K562 (cell line): ENCODE measurements around the gene IL4I1. TPM values are rescaled to one million over a fixed set of nuclear protein-coding genes. Genes with fewer than 3 reads are reported as not detected.

Source experiments
- BCOR ChIP-seq: fragments of 450-650 bp; IDR thresholded peaks from 2 replicates; pipeline ENCODE4 v1.6.1; 2016
- CBFA2T2 ChIP-seq: fragments of 450-650 bp; conservative IDR thresholded peaks from 2 replicates; pipeline ENCODE4 v1.6.1; 2017; ENCODE audit warnings: mild to moderate bottlenecking
- CBX3 ChIP-seq, 2 experiments: IDR thresholded peaks; 1 replicate in 1 of 2; 2 replicates in 1 of 2; pipeline ENCODE4 v1.6.1; 2012; ENCODE audit warnings: inconsistent platforms in 2 of 2, low read length in 2 of 2, borderline replicate concordance in 1 of 2, control low read depth in 1 of 2
- ETS2 ChIP-seq: IDR thresholded peaks from 2 replicates; pipeline ENCODE4 v1.6.1; 2016; ENCODE audit warnings: borderline replicate concordance, missing genetic modification characterization, mild to moderate bottlenecking, moderate library complexity, missing compliant biosample characterization; ENCODE audit not compliant: poor library complexity, severe bottlenecking
- KDM4B ChIP-seq, 2 experiments: fragments of 450-650 bp in 1 of 2; sonication (generic) in 1 of 2; IDR thresholded peaks; 2 replicates each; pipeline ENCODE4 v1.6.1; 2016 to 2017; ENCODE audit warnings: borderline replicate concordance in 2 of 2, antibody characterized with exemption in 1 of 2, low read depth in 1 of 2, mild to moderate bottlenecking in 1 of 2
- KHSRP ChIP-seq: fragments of 450-650 bp; IDR thresholded peaks from 2 replicates; pipeline ENCODE4 v1.6.1; 2017
- LEF1 ChIP-seq: fragments of 450-650 bp; IDR thresholded peaks from 2 replicates; pipeline ENCODE4 v1.6.1; 2016; ENCODE audit warnings: mild to moderate bottlenecking
- MAZ ChIP-seq, 2 experiments: fragments of 450-650 bp in 1 of 2; sonication (generic) in 1 of 2; formaldehyde crosslinking; IDR thresholded peaks in 1 of 2; conservative IDR thresholded peaks in 1 of 2; 2 replicates each; pipeline versions ENCODE4 v1.4.0 to v1.5.0; 2020; ENCODE audit warnings: mild to moderate bottlenecking in 1 of 2, missing genetic modification reagents in 1 of 2
- MCM2 ChIP-seq: fragments of 450-650 bp; IDR thresholded peaks from 2 replicates; pipeline ENCODE4 v1.6.1; 2017; ENCODE audit warnings: low read depth, mild to moderate bottlenecking
- MED1 ChIP-seq: sonication (generic); formaldehyde crosslinking; IDR thresholded peaks from 2 replicates; pipeline ENCODE4 v1.8.1; 2023; ENCODE audit warnings: missing genetic modification reagents, borderline replicate concordance
- NCOA2 ChIP-seq, 2 experiments: fragments of 450-650 bp; IDR thresholded peaks; 2 replicates each; pipeline ENCODE4 v1.6.1; 2018; ENCODE audit warnings: mild to moderate bottlenecking in 2 of 2, moderate library complexity in 1 of 2; ENCODE audit not compliant: partially characterized antibody in 2 of 2
- NEUROD1 ChIP-seq: fragments of 150-350 bp; IDR thresholded peaks from 2 replicates; pipeline ENCODE4 v1.6.1; 2014; ENCODE audit warnings: borderline replicate concordance, low read length, low read depth; ENCODE audit not compliant: partially characterized antibody
- POLR3G ChIP-seq: IDR thresholded peaks from 2 replicates; pipeline ENCODE4 v1.6.1; 2011; ENCODE audit not compliant: insufficient read length, insufficient replicate concordance; ENCODE audit errors: extremely low read depth
- PTTG1 ChIP-seq: fragments of 450-650 bp; IDR thresholded peaks from 2 replicates; pipeline ENCODE4 v1.6.1; 2016; ENCODE audit warnings: low read depth, mild to moderate bottlenecking, missing genetic modification characterization, missing compliant biosample characterization
- RCOR1 ChIP-seq, 2 experiments: IDR thresholded peaks; 2 replicates each; pipeline ENCODE4 v1.6.1; 2012; ENCODE audit warnings: low read depth in 2 of 2, low read length in 2 of 2, borderline replicate concordance in 1 of 2, improper control_type of control experiment in 1 of 2
- SIN3A ChIP-seq, 2 experiments: fragments of 150-350 bp in 1 of 2; IDR thresholded peaks; 2 replicates each; pipeline ENCODE4 v1.6.1; 2011 to 2016; ENCODE audit warnings: borderline replicate concordance in 2 of 2, low read depth in 2 of 2, low read length in 2 of 2, mild to moderate bottlenecking in 2 of 2, moderate library complexity in 2 of 2; ENCODE audit not compliant: control insufficient read depth in 1 of 2
- ZNF165 ChIP-seq: fragments of 250-450 bp; sonication (Bioruptor Pico); IDR thresholded peaks from 2 replicates; pipeline ENCODE4 v1.4.0; 2020; ENCODE audit warnings: borderline replicate concordance
- ZNF408 ChIP-seq: fragments of 250-450 bp; sonication (Bioruptor Pico); IDR thresholded peaks from 2 replicates; pipeline ENCODE4 v1.4.0; 2020; ENCODE audit warnings: low read depth, mild to moderate bottlenecking, moderate library complexity
- ZNF586 ChIP-seq: fragments of 450-650 bp; formaldehyde crosslinking; conservative IDR thresholded peaks from 2 replicates; pipeline ENCODE4 v1.4.0; 2020; ENCODE audit warnings: mild to moderate bottlenecking, moderate library complexity
- polyA plus RNA-seq, 8 experiments: library from polyadenylated mRNA; depleted of rRNA in 4 of 8; stranded (reverse) in 5 of 8; unstranded in 3 of 8; fragments of >200 nt; fragmentation: Nextera tagmentation in 2 of 8; fragmentation: Illumina TruSeq in 1 of 8; extraction: Ambion mirVana in 2 of 8; extraction: Trizol in 1 of 8; gene quantifications; 2 replicates each; pipeline versions ENCODE4 v1.2.1 to v1.2.3, GENCODE V29; 2011 to 2014; ENCODE audit warnings: inconsistent platforms in 1 of 8, missing spikeins in 1 of 8
- total RNA-seq, 7 experiments: library from RNA; depleted of rRNA in 6 of 7; stranded (reverse); fragments of >200 nt in 6 of 7; fragmentation: Illumina TruSeq in 2 of 7; extraction: Trizol in 2 of 7; gene quantifications; 2 replicates each; pipeline versions ENCODE4 v1.2.1 to v1.2.3, GENCODE V29; 2011 to 2021; ENCODE audit warnings: low replicate concordance in 1 of 7
- TF ChIP-seq, protein P1 (sequence below): fragments of 250-450 bp; sonication (Bioruptor Pico); IDR thresholded peaks from 2 replicates; pipeline ENCODE4 v1.4.0; 2020; ENCODE audit warnings: borderline replicate concordance
- TF ChIP-seq, protein P2 (sequence below): sonication (generic); formaldehyde crosslinking; IDR thresholded peaks from 2 replicates; pipeline ENCODE4 v1.8.0; 2022; ENCODE audit warnings: missing genetic modification reagents, mild to moderate bottlenecking, moderate library complexity, borderline replicate concordance
- TF ChIP-seq, protein P3 (sequence below), 2 experiments: fragments of 450-650 bp in 1 of 2; sonication (generic) in 1 of 2; formaldehyde crosslinking; conservative IDR thresholded peaks; 2 replicates each; pipeline versions ENCODE4 v1.4.0 to v1.8.1; 2020 to 2022; ENCODE audit warnings: mild to moderate bottlenecking in 1 of 2, missing genetic modification reagents in 1 of 2
- TF ChIP-seq, protein P4 (sequence below): sonication (generic); formaldehyde crosslinking; IDR thresholded peaks from 2 replicates; pipeline ENCODE4 v1.8.0; 2022; ENCODE audit warnings: mild to moderate bottlenecking, missing genetic modification reagents

Gene IL4I1
- total and polyA plus RNA-seq, 9 of the 15 experiments (the other 6 are each of a cell fraction or from before 2014, with no cell fraction given), result 0.06 to 0.95 (median 0.43) TPM; not detected in 2

DNA sequence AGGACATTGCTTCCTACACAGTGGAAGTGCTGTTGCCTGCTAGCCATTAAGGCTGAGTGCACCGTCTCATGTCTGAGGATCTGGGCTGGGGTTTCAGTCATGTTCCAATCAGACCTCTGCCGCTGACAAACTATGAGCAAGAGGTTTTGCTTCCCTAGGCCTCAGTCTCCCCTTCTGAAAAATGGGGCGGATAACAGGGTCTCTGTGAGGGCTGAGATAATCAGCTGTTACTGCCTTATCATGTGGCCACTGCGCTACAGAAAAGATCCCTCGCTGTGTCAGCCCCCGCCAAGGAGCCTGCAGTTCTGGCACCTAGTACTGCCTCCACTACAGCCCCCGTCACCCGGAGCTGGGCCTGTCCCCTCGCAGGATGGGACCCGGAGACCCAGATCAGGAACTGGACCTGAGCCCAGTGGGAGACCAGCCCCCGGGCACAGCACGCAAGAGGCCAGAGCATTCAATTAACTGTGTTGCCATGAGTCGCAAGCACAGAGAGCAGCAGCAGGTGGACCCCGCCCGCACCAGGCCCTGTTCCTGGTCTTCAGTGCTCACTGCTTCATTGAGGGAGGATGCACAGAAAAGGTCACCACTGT is 26.3 kb downstream of the IL4I1 start (continued):
- TF ChIP-seq CBX3 (IDR thresholded peaks at IDR 0.05; ENCODE audit: borderline replicate concordance in 1 of 2, low read length in 2 of 2) (no peak; a peak in 1 of 3 replicates), ZNF408 (CRISPR knock-in tag) (no peak), MED1 (CRISPR knock-in tag) (no peak; the same call in 1 of the 2 replicates), RCOR1 (IDR thresholded peaks at IDR 0.05; ENCODE audit: borderline replicate concordance in 1 of 2, low read depth in 2 of 2, low read length in 2 of 2) (peak in 1 of 2 experiments; percentile 69; a peak in 2 of 4 replicates), CBFA2T2 (peak; percentile 31; the same call in 1 of the 2 replicates), ZNF586 (no peak), NEUROD1 (no peak), MAZ (CRISPR knock-in tag; conservative IDR thresholded peaks at IDR 0.05 in 1 of 2, IDR thresholded peaks at IDR 0.05 in 1 of 2) (no peak), SIN3A (IDR thresholded peaks at IDR 0.05; ENCODE audit: borderline replicate concordance in 2 of 2, control insufficient read depth in 1 of 2, low read depth in 2 of 2, low read length in 2 of 2) (no peak), KHSRP (no peak), POLR3G (no peak), BCOR (peak; percentile 94), KDM4B (IDR thresholded peaks at IDR 0.05; ENCODE audit: borderline replicate concordance in 2 of 2, low read depth in 1 of 2) (no peak), LEF1 (no peak), ETS2 (tag) (no peak), ZNF165 (no peak), MCM2 (no peak), PTTG1 (tag) (no peak), NCOA2 (IDR thresholded peaks at IDR 0.05; ENCODE audit: partially characterized antibody in 2 of 2) (no peak)
- TF ChIP-seq, protein P1, sequence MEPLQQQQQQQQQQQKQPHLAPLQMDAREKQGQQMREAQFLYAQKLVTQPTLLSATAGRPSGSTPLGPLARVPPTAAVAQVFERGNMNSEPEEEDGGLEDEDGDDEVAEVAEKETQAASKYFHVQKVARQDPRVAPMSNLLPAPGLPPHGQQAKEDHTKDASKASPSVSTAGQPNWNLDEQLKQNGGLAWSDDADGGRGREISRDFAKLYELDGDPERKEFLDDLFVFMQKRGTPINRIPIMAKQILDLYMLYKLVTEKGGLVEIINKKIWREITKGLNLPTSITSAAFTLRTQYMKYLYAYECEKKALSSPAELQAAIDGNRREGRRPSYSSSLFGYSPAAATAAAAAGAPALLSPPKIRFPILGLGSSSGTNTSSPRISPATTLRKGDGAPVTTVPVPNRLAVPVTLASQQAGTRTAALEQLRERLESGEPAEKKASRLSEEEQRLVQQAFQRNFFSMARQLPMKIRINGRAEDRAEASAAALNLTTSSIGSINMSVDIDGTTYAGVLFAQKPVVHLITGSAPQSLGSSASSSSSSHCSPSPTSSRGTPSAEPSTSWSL (CRISPR knock-in tag), result no peak
- TF ChIP-seq, protein P2, sequence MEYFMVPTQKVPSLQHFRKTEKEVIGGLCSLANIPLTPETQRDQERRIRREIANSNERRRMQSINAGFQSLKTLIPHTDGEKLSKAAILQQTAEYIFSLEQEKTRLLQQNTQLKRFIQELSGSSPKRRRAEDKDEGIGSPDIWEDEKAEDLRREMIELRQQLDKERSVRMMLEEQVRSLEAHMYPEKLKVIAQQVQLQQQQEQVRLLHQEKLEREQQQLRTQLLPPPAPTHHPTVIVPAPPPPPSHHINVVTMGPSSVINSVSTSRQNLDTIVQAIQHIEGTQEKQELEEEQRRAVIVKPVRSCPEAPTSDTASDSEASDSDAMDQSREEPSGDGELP (CRISPR knock-in tag), result peak; percentile 94
- TF ChIP-seq, protein P3, sequence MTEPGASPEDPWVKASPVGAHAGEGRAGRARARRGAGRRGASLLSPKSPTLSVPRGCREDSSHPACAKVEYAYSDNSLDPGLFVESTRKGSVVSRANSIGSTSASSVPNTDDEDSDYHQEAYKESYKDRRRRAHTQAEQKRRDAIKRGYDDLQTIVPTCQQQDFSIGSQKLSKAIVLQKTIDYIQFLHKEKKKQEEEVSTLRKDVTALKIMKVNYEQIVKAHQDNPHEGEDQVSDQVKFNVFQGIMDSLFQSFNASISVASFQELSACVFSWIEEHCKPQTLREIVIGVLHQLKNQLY (CRISPR knock-in tag; conservative IDR thresholded peaks at IDR 0.05), result no peak
- TF ChIP-seq, protein P4, sequence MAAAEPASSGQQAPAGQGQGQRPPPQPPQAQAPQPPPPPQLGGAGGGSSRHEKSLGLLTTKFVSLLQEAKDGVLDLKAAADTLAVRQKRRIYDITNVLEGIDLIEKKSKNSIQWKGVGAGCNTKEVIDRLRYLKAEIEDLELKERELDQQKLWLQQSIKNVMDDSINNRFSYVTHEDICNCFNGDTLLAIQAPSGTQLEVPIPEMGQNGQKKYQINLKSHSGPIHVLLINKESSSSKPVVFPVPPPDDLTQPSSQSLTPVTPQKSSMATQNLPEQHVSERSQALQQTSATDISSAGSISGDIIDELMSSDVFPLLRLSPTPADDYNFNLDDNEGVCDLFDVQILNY (CRISPR knock-in tag), result no peak
